CD4-positive, alpha-beta memory T cell (primary cell): ENCODE results near the gene CCNY. TPM values are rescaled to one million over a fixed set of nuclear protein-coding genes. Genes with fewer than 3 reads are reported as not detected.
"Not testable (repeated sequence)": the region's sequence is repeated elsewhere in the genome, so short reads cannot be mapped to it uniquely, and the experiment has no call there.

Experiments
- CTCF ChIA-PET: fragments of 350-600 bp; sonication (Branson Sonifier 250); formaldehyde crosslinking; loops from one replicate; lab custom pipeline; 2021; ENCODE audit warnings: inconsistent platforms; ENCODE audit not compliant: partially characterized antibody; lab: Charles Lee
- POLR2A ChIA-PET: fragments of 350-600 bp; sonication (Branson Sonifier 250); formaldehyde crosslinking; loops from one replicate; lab custom pipeline; 2021; ENCODE audit not compliant: partially characterized antibody; lab: Charles Lee
- DNase-seq, 5 donors: peaks; one replicate each; pipeline versions ENCODE4 v3.0.0 to v3.0.0-alpha.2; 2020 to 2022; ENCODE audit warnings: mixed read lengths in 1 of 5
- H3K27ac ChIP-seq: one replicate; pipeline ENCODE4 v1.7.0; 2013; ENCODE audit warnings: low read depth, low read length
- H3K27me3 ChIP-seq: 2 replicates; pipeline ENCODE4 v1.7.0; 2013; ENCODE audit warnings: mild to moderate bottlenecking, low read length, moderate library complexity; ENCODE audit not compliant: insufficient read depth
- H3K36me3 ChIP-seq: 2 replicates; pipeline ENCODE4 v1.7.0; 2013; ENCODE audit warnings: mild to moderate bottlenecking, low read length, moderate library complexity; ENCODE audit not compliant: insufficient read depth
- H3K4me1 ChIP-seq: 2 replicates; pipeline ENCODE4 v1.7.0; 2013; ENCODE audit warnings: mild to moderate bottlenecking, low read length, moderate library complexity; ENCODE audit not compliant: insufficient read depth
- H3K4me3 ChIP-seq, 2 donors: one replicate each; pipeline ENCODE4 v1.7.0; 2013; ENCODE audit warnings: low read length in 2 of 2, mild to moderate bottlenecking in 1 of 2
- H3K9me3 ChIP-seq, 2 donors: one replicate each; pipeline ENCODE4 v1.7.0; 2013; ENCODE audit warnings: low read length in 2 of 2, control low read depth in 1 of 2; ENCODE audit not compliant: control insufficient read depth in 1 of 2
- H3K27ac Mint-ChIP-seq, 7 donors: one replicate each; pipeline ENCODE4 v1.8.0; 2020 to 2021; ENCODE audit warnings: mixed read lengths in 7 of 7, mild to moderate bottlenecking in 6 of 7, inconsistent platforms in 3 of 7, moderate library complexity in 3 of 7
- H3K27me3 Mint-ChIP-seq, 2 donors: one replicate each; pipeline ENCODE4 v1.8.0; 2020 to 2021; ENCODE audit warnings: mixed read lengths in 2 of 2
- H3K36me3 Mint-ChIP-seq, 2 donors: one replicate each; pipeline ENCODE4 v1.8.0; 2020 to 2021; ENCODE audit warnings: mixed read lengths in 2 of 2, inconsistent platforms in 1 of 2, mild to moderate bottlenecking in 1 of 2
- H3K4me1 Mint-ChIP-seq, 4 donors: one replicate each; pipeline ENCODE4 v1.8.0; 2020 to 2021; ENCODE audit warnings: mixed read lengths in 4 of 4, mild to moderate bottlenecking in 1 of 4
- H3K4me3 Mint-ChIP-seq, 8 donors: one replicate each; pipeline ENCODE4 v1.8.0; 2020 to 2021; ENCODE audit warnings: mixed read lengths in 8 of 8, mild to moderate bottlenecking in 7 of 8, moderate library complexity in 6 of 8, inconsistent platforms in 3 of 8
- H3K9me3 Mint-ChIP-seq, 8 donors: one replicate each; pipeline ENCODE4 v1.8.0; 2020 to 2021; ENCODE audit warnings: mixed read lengths in 8 of 8, mild to moderate bottlenecking in 5 of 8, inconsistent platforms in 3 of 8, moderate library complexity in 1 of 8
- intact Hi-C: fragments of 100-400 bp; cut with micrococcal nuclease; formaldehyde crosslinking; loops from one replicate; pipeline ENCODE4 v1.15.1; 2023
- polyA plus RNA-seq, 2 donors: library from polyadenylated mRNA; unstranded; fragments of 300-500 nt; fragmentation: Illumina TruSeq; gene quantifications; one replicate each; pipeline ENCODE4 v1.2.3, GENCODE V29; 2021
- total RNA-seq, 2 experiments: library from RNA; stranded (reverse); gene quantifications; one replicate each; pipeline ENCODE4 v1.2.3, GENCODE V29; 2021

CCNY gene
- total and polyA plus RNA-seq, 4 experiments from 2014 or later, result 5.6 to 66.7 (median 41.5) TPM

DNA sequence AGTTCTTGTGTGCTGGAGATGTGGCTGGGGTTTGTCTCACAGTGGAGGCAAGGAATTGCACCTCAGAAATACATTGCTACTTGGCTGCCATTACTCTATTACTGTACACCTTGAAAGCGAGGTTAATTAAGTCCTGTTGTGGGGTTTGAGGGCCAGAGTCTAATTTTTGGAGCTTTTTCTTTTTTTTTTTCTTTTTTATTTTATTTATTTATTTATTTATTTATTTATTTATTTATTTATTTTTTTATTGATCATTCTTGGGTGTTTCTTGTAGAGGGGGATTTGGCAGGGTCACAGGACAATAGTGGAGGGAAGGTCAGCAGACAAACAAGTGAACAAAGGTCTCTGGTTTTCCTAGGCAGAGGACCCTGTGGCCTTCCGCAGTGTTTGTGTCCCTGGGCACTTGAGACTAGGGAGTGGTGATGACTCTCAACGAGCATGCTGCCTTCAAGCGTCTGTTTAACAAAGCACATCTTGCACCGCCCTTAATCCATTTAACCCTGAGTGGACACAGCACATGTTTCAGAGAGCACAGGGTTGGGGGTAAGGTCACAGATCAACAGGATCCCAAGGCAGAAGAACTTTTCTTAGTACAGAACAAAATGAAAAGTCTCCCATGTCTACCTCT is 69.8 kb downstream of the CCNY start:
- CTCF ChIA-PET, H3K27ac Mint-ChIP-seq, POLR2A ChIA-PET, H3K36me3 Mint-ChIP-seq, H3K4me3 ChIP-seq, H3K27ac ChIP-seq, H3K36me3 ChIP-seq, intact Hi-C loops, H3K27me3 Mint-ChIP-seq, DNase-seq, H3K9me3 ChIP-seq, H3K9me3 Mint-ChIP-seq, H3K27me3 ChIP-seq, H3K4me3 Mint-ChIP-seq: not testable (repeated sequence)
- peaks cover 29% of the 10 kb centered on the region for H3K4me1 ChIP-seq
- H3K4me1 Mint-ChIP-seq, result peaks cover 38 to 44% (median 40%) of the 10 kb centered on the region in 4 donors

DNA sequence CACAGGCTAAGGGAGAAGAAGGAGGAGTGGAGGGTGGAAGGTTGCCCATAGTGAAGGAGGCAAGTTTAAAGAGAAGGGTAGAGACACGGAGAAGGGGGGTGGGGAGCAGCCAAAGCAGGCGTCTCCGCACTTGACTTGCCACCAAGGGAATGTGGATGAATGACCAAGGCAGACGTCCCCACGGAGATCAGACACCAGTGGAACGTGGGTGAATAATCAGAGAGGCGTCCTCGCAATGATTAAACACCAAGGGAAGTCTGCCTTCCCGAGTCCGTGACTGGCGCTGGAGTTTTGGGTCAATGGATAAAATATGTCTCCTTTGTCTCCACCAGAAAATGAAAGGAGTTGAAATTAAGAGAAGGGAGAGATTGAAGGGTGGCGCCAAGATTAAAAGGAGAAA is 71.4 kb downstream of the CCNY start:
- H3K27ac ChIP-seq, H3K9me3 Mint-ChIP-seq, H3K4me3 ChIP-seq, CTCF ChIA-PET, H3K36me3 ChIP-seq, H3K9me3 ChIP-seq, H3K27me3 Mint-ChIP-seq, POLR2A ChIA-PET, H3K27me3 ChIP-seq, intact Hi-C loops, H3K36me3 Mint-ChIP-seq, DNase-seq: not testable (repeated sequence)
- H3K4me1 Mint-ChIP-seq, result peaks cover 38 to 44% (median 40%) of the 10 kb centered on the region in 4 donors
- peak overlapping the region in 3 of 7 donors; percentile 8 to 59 (median 44) for H3K27ac Mint-ChIP-seq
- peak overlapping the region in 2 of 8 donors; percentile 12 to 33 for H3K4me3 Mint-ChIP-seq
- peaks cover 41% of the 10 kb centered on the region for H3K4me1 ChIP-seq

DNA sequence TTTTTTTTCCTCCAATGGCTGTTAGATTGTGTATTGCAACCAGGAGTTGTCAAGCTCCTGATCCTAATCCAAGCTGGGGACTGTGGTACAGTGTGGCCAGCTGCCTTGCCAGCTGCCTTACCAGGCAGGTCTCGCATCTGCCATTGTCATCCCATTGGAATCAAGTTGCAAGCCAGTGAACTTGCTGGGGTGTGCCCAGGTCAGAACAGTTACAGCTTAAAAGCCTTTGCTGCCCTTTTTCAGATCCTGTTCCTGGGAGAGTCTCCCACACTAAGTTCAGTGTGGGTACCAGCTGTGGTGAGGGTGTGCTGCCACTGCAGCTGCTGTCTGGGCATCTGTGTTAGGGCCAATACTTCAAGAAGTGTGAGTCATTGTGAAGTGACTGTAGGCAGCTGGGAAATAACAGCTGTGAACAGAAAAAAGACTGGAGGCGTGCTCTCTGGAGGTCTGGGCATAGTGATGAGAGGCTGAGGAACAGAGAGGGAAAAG is 72.8 kb downstream of the CCNY start:
- Mint-ChIP-seq H3K4me1 (peaks cover 41 to 46% (median 42%) of the 10 kb centered on the region in 4 donors), H3K9me3 (no peaks in the 10 kb centered on the region), H3K27ac (peak overlapping the region in 5 of 7 donors; percentile 15 to 78 (median 38)), H3K27me3 (no peaks in the 10 kb centered on the region), H3K36me3 (no peaks in the 10 kb centered on the region), H3K4me3 (peak overlapping the region in 3 of 8 donors; percentile 30 to 36 (median 32))
- CTCF ChIA-PET, result interaction anchor here (0.8 to 1.5 kb wide), 4 partner anchors 8 to 154 kb away, joined by 3 to 5 read pairs (median 4); no protein-coding TSS in a partner anchor
- no peaks in the 10 kb centered on the region for H3K9me3 ChIP-seq
- no peaks in the 10 kb centered on the region for H3K27me3 ChIP-seq
- H3K4me1 ChIP-seq, result peaks cover 50% of the 10 kb centered on the region
- no peak for DNase-seq
- POLR2A ChIA-PET, result no interaction called here
- H3K4me3 ChIP-seq, result no peak overlapping the region
- H3K27ac ChIP-seq, result no peak overlapping the region
- intact Hi-C loops, result no loop called here
- no peaks in the 10 kb centered on the region for H3K36me3 ChIP-seq

DNA sequence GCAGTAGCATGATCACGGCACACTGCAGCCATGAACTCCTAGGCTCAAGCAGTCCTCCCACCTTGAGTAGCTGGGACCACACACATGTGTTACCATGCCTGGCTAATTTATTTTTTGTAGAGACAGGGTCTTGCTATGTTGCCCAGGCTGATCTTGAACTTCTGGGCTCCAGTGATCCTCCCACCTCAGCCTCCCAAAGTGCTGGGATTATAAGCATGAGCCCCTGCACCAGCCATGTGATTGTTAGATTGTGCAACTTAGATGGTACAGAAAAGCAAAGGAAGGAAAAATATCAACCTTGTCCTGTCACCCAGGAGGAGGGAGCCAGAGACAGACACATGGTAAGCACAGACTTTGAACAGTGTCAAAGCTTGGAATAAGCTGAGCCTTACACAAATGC is 73.5 kb downstream of the CCNY start:
- Histone ChIP-seq H3K9me3 (no peaks in the 10 kb centered on the region), H3K27ac (no peak overlapping the region), H3K27me3 (no peaks in the 10 kb centered on the region), H3K36me3 (no peaks in the 10 kb centered on the region), H3K4me1 (peaks cover 57% of the 10 kb centered on the region), H3K4me3 (no peak overlapping the region)
- CTCF ChIA-PET, result interaction anchor here (0.7 to 1.5 kb wide), 4 partner anchors 8 to 153 kb away, joined by 3 to 5 read pairs (median 4); no protein-coding TSS in a partner anchor
- no peaks in the 10 kb centered on the region for H3K9me3 Mint-ChIP-seq
- H3K4me3 Mint-ChIP-seq, result peak overlapping the region in 1 of 8 donors; percentile 35
- no peaks in the 10 kb centered on the region for H3K36me3 Mint-ChIP-seq
- no peak for DNase-seq
- peaks cover 42 to 53% (median 48%) of the 10 kb centered on the region in 4 donors for H3K4me1 Mint-ChIP-seq
- no peaks in the 10 kb centered on the region for H3K27me3 Mint-ChIP-seq
- intact Hi-C loops, result no loop called here
- peak overlapping the region in 3 of 7 donors; percentile 31 to 78 (median 61) for H3K27ac Mint-ChIP-seq
- POLR2A ChIA-PET, result no interaction called here

DNA sequence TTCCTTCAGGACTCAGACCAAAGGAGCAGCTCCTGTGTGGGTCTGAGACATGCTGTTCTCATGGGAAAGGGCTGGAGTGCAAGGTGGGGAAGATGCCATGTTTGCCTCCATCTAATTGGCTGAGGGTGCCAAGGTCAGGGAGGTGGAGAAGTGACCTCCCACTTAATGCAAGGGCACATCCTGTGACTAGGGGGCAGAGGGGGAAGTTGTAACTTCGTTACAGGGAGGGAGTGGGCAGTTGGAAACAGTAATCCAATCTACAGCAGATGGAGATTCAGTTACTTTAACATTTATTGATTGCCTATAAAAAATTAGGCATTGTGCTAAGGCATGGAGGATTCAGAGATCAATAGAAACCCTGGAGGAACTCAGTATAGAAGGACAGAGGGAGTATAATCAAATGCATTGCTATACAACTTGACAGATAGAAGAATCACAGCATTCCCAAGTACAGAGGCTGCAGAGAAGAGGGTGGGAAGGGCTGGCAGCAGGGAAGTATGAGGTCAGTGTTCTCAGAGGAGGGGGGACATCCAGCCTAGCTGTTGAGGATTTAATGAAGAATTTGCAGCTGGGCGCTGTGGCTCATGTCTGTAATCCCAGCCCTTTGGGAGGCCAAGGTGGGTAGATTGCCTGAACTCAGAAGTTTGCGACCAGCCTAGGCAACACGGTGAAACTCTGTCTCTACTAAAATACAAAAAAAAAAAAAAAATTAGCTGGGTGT is 75.9 kb downstream of the CCNY start:
- Histone ChIP-seq H3K27me3 (no peaks in the 10 kb centered on the region), H3K4me1 (peaks cover 66% of the 10 kb centered on the region), H3K9me3 (no peaks in the 10 kb centered on the region), H3K36me3 (no peaks in the 10 kb centered on the region), H3K27ac (no peak overlapping the region), H3K4me3 (no peak overlapping the region)
- Mint-ChIP-seq H3K36me3 (no peaks in the 10 kb centered on the region), H3K27ac (no peak overlapping the region), H3K4me1 (peaks cover 44 to 72% (median 58%) of the 10 kb centered on the region in 4 donors), H3K4me3 (no peak overlapping the region), H3K9me3 (no peaks in the 10 kb centered on the region), H3K27me3 (no peaks in the 10 kb centered on the region)
- intact Hi-C loops, result no loop called here
- DNase-seq, result no peak
- POLR2A ChIA-PET, result no interaction called here
- CTCF ChIA-PET, result interaction anchor here (0.7 kb wide), 1 partner anchor 25 kb away, joined by 3 read pairs; no protein-coding TSS in a partner anchor

DNA sequence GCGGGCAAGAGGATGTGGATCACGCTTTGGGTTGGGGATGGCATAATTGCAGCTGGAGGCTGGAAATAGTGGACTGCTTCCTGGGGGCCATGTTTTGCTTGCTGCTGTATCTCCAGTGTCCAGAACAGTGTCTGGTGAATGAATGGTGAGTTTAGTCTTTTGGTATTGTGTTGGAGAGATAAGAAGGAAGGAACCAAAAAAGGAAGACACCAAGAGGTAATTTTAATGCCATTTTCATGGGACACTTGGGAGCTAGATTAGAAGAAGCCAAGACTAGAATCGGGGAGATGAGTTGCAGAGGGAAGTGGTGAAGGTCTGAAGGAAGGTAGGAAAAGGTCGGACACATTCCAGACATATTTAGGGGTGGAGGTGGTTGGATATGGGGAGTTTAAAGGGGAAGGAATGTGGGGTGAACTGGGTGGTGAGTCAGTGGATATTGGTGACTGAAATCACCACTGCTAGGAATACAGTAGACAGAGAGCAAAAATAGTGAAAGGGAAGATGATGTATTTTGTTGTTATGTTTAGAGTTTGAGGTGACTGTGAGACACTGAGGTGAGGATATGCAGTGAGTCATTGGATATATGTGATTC is 76.7 kb downstream of the CCNY start:
- CTCF ChIA-PET, result no interaction called here
- H3K4me1 Mint-ChIP-seq, result peaks cover 41 to 72% (median 54%) of the 10 kb centered on the region in 4 donors
- H3K27ac Mint-ChIP-seq, result no peak overlapping the region
- no peak overlapping the region for H3K4me3 ChIP-seq
- no peak for DNase-seq
- peaks cover 66% of the 10 kb centered on the region for H3K4me1 ChIP-seq
- H3K36me3 ChIP-seq, result no peaks in the 10 kb centered on the region
- H3K36me3 Mint-ChIP-seq, result no peaks in the 10 kb centered on the region
- no peaks in the 10 kb centered on the region for H3K9me3 Mint-ChIP-seq
- no peak overlapping the region for H3K27ac ChIP-seq
- H3K27me3 Mint-ChIP-seq, result no peaks in the 10 kb centered on the region
- intact Hi-C loops, result no loop called here
- POLR2A ChIA-PET, result no interaction called here
- no peak overlapping the region for H3K4me3 Mint-ChIP-seq
- no peaks in the 10 kb centered on the region for H3K27me3 ChIP-seq
- H3K9me3 ChIP-seq, result no peaks in the 10 kb centered on the region
